Measurements from ENCODE around the gene SNRPD2.
A peak's percentile ranks its signal among the peaks of the same experiment; 100 is the strongest.

Gene SNRPD2

GRCh38 chr19:45643024-45643926 is 48.5 kb downstream of the SNRPD2 start:
- no peaks in the 10 kb centered on the region for H3K9me2 ChIP-seq (ENCODE audit: low read depth, low read length)
- no peaks in the 10 kb centered on the region for H4K20me1 ChIP-seq (ENCODE audit: insufficient read depth, low read length)
- H3K9ac ChIP-seq (ENCODE audit: low read length) = no peak overlapping the region
- H3K4me3 ChIP-seq (ENCODE audit: low read depth, low read length, poor library complexity, severe bottlenecking) = peak overlapping the region; percentile 22
- H3K4me1 ChIP-seq (ENCODE audit: insufficient read depth, low read length, severe bottlenecking) = peaks cover 48% of the 10 kb centered on the region
- H3K27me3 ChIP-seq (ENCODE audit: insufficient read depth, low read length) = no peaks in the 10 kb centered on the region
- H3K36me3 ChIP-seq (ENCODE audit: insufficient read depth, low read length) = no peaks in the 10 kb centered on the region
- H3K9me3 ChIP-seq (ENCODE audit: low read length) = no peaks in the 10 kb centered on the region
- peak overlapping the region; percentile 96 for H3K27ac ChIP-seq (ENCODE audit: low read depth, low read length, poor library complexity, severe bottlenecking)
- 0 out of 2 replicates have a peak, but pooled peaks cover 3% of the 10 kb centered on the region for H3F3A ChIP-seq (ENCODE audit: insufficient read depth, low read length)
- peak overlapping the region; percentile 46 for H3K4me2 ChIP-seq (ENCODE audit: low read length)
- TF ChIP-seq CTCF (IDR thresholded peaks at IDR 0.05; ENCODE audit: low read length) (peak; percentile 98), EZH2 (IDR thresholded peaks at IDR 0.05; ENCODE audit: borderline replicate concordance, low read length) (no peak)
- no peaks in the 10 kb centered on the region for H3K79me2 ChIP-seq (ENCODE audit: insufficient read depth, low read length)
- no peak overlapping the region for H2AFZ ChIP-seq (ENCODE audit: low read length)

GRCh38 chr19:45641274-45642105 is 50.3 kb downstream of the SNRPD2 start:
- no peaks in the 10 kb centered on the region for H4K20me1 ChIP-seq (ENCODE audit: insufficient read depth, low read length)
- no peak overlapping the region for H2AFZ ChIP-seq (ENCODE audit: low read length)
- 0 out of 2 replicates have a peak, but pooled peaks cover 4% of the 10 kb centered on the region for H3K36me3 ChIP-seq (ENCODE audit: insufficient read depth, low read length)
- H3K4me3 ChIP-seq (ENCODE audit: low read depth, low read length, poor library complexity, severe bottlenecking) = peak overlapping the region; percentile 63
- peak overlapping the region; percentile 96 for H3K27ac ChIP-seq (ENCODE audit: low read depth, low read length, poor library complexity, severe bottlenecking)
- no peaks in the 10 kb centered on the region for H3K27me3 ChIP-seq (ENCODE audit: insufficient read depth, low read length)
- H3K9me2 ChIP-seq (ENCODE audit: low read depth, low read length) = no peaks in the 10 kb centered on the region
- peaks cover 53% of the 10 kb centered on the region for H3K4me1 ChIP-seq (ENCODE audit: insufficient read depth, low read length, severe bottlenecking)
- no peaks in the 10 kb centered on the region for H3K79me2 ChIP-seq (ENCODE audit: insufficient read depth, low read length)
- peak overlapping the region; percentile 88 for H3K4me2 ChIP-seq (ENCODE audit: low read length)
- H3K9ac ChIP-seq (ENCODE audit: low read length) = peak overlapping the region; percentile 76
- H3F3A ChIP-seq (ENCODE audit: insufficient read depth, low read length) = 0 out of 2 replicates have a peak, but pooled peaks cover 3% of the 10 kb centered on the region
- TF ChIP-seq CTCF (IDR thresholded peaks at IDR 0.05; ENCODE audit: low read length) = no peak
- TF ChIP-seq EZH2 (IDR thresholded peaks at IDR 0.05; ENCODE audit: borderline replicate concordance, low read length) = no peak
- no peaks in the 10 kb centered on the region for H3K9me3 ChIP-seq (ENCODE audit: low read length)

GRCh38 chr19:45640849-45641273 is 50.9 kb downstream of the SNRPD2 start:
- H3K9me2 ChIP-seq (ENCODE audit: low read depth, low read length) = no peaks in the 10 kb centered on the region
- no peaks in the 10 kb centered on the region for H3K79me2 ChIP-seq (ENCODE audit: insufficient read depth, low read length)
- H3K36me3 ChIP-seq (ENCODE audit: insufficient read depth, low read length) = 0 out of 2 replicates have a peak, but pooled peaks cover 4% of the 10 kb centered on the region
- H2AFZ ChIP-seq (ENCODE audit: low read length) = no peak overlapping the region
- peak overlapping the region; percentile 88 for H3K4me2 ChIP-seq (ENCODE audit: low read length)
- peak overlapping the region; percentile 96 for H3K27ac ChIP-seq (ENCODE audit: low read depth, low read length, poor library complexity, severe bottlenecking)
- TF ChIP-seq CTCF (IDR thresholded peaks at IDR 0.05; ENCODE audit: low read length) = no peak
- no peak for TF ChIP-seq EZH2 (IDR thresholded peaks at IDR 0.05; ENCODE audit: borderline replicate concordance, low read length)
- 0 out of 2 replicates have a peak, but pooled peaks cover 3% of the 10 kb centered on the region for H3F3A ChIP-seq (ENCODE audit: insufficient read depth, low read length)
- peak overlapping the region; percentile 63 for H3K4me3 ChIP-seq (ENCODE audit: low read depth, low read length, poor library complexity, severe bottlenecking)
- no peaks in the 10 kb centered on the region for H3K27me3 ChIP-seq (ENCODE audit: insufficient read depth, low read length)
- H3K9ac ChIP-seq (ENCODE audit: low read length) = peak overlapping the region; percentile 11; the same call in 1 of the 2 replicates
- H3K9me3 ChIP-seq (ENCODE audit: low read length) = no peaks in the 10 kb centered on the region
- peaks cover 49% of the 10 kb centered on the region for H3K4me1 ChIP-seq (ENCODE audit: insufficient read depth, low read length, severe bottlenecking)
- H4K20me1 ChIP-seq (ENCODE audit: insufficient read depth, low read length) = no peaks in the 10 kb centered on the region

Data from OCI-LY1 (cell line).